T-helper 17 cell (primary cell): ENCODE measurements around the gene ABHD12B. TPM values are rescaled to one million over a fixed set of nuclear protein-coding genes. Genes with fewer than 3 reads are reported as not detected.

Experiments used
- total RNA-seq, 4 donors: library from RNA in 2 of 4; stranded (reverse) in 2 of 4; gene quantifications; one replicate each; pipeline ENCODE4 v1.2.3 and lab custom pipeline; 2022 to 2026

The ABHD12B gene
- total RNA-seq, 2 donors from 2014 or later, result not detected

Other genes with a start within 250 kb of the ABHD12B start
- gene SAV1, start 203.7 kb upstream of the ABHD12B start, total RNA-seq, result 10 to 100 TPM in 1 of 2 donors, 1 to 10 TPM in 1; 8.1 to 18.5 TPM
- gene NIN, start 40.9 kb upstream of the ABHD12B start, total RNA-seq, result 10 to 100 TPM; 62.2 to 71.6 TPM
- gene PYGL, start 72.4 kb downstream of the ABHD12B start, total RNA-seq, result 10 to 100 TPM in 1 of 2 donors, 1 to 10 TPM in 1; 2.0 to 12.4 TPM
- gene TRIM9, start 223.1 kb downstream of the ABHD12B start, total RNA-seq, result under 1 TPM; 0.07 to 0.16 TPM